Epithelial cell of proximal tubule (primary cell): Measurements from ENCODE around the gene DNAAF8. TPM values are rescaled to one million over a fixed set of nuclear protein-coding genes. Genes with fewer than 3 reads are reported as not detected.

ENCODE experiments used
- DNase-seq: peaks from one replicate; pipeline ENCODE4 v3.0.0-alpha.2; 2011; ENCODE audit warnings: low read depth
- H3K4me3 ChIP-seq: 2 replicates; pipeline ENCODE4 v1.5.1; 2011; ENCODE audit warnings: low read depth, mild to moderate bottlenecking, low read length
- CTCF ChIP-seq: conservative IDR thresholded peaks from 2 replicates; pipeline ENCODE4 v1.5.1; 2012; ENCODE audit warnings: low read depth, mild to moderate bottlenecking, low read length
- total RNA-seq: library from RNA; depleted of rRNA; stranded (reverse); fragments of >200 nt; gene quantifications from 2 replicates; pipeline ENCODE4 v1.2.3, GENCODE V29; 2015

Gene DNAAF8
- total RNA-seq, 1 donor from 2014 or later: not detected

- DNase-seq: no peak
- no peak overlapping the region for H3K4me3 ChIP-seq
- no peak for TF ChIP-seq CTCF
These were observed 37.3 kb downstream of the DNAAF8 start for GRCh38 chr16:4771646-4772045.

GRCh38 chr16:4772351-4772750 lies 38.0 kb downstream of the DNAAF8 start:
- DNase-seq: no peak
- no peak for TF ChIP-seq CTCF

GRCh38 chr16:4775005-4775404 lies 40.7 kb downstream of the DNAAF8 start:
- no peak for TF ChIP-seq CTCF
- DNase-seq: no peak

More at GRCh38 chr16:4772351-4772750, 38.0 kb downstream of the DNAAF8 start:
- no peak overlapping the region for H3K4me3 ChIP-seq

GRCh38 chr16:4776141-4776705 lies 41.9 kb downstream of the DNAAF8 start:
- DNase-seq: no peak
- TF ChIP-seq CTCF: no peak
- no peak overlapping the region for H3K4me3 ChIP-seq

More at GRCh38 chr16:4775005-4775404, 40.7 kb downstream of the DNAAF8 start:
- no peak overlapping the region for H3K4me3 ChIP-seq

GRCh38 chr16:4777339-4778049 lies 43.2 kb downstream of the DNAAF8 start:
- no peak overlapping the region for H3K4me3 ChIP-seq
- no peak for DNase-seq
- no peak for TF ChIP-seq CTCF

GRCh38 chr16:4778050-4778392 lies 43.7 kb downstream of the DNAAF8 start:
- DNase-seq: no peak
- H3K4me3 ChIP-seq: no peak overlapping the region

More at GRCh38 chr16:4778050-4778392, 43.7 kb downstream of the DNAAF8 start:
- no peak for TF ChIP-seq CTCF
